IgD-negative memory B cell (primary cell): ENCODE data around the gene GAS2L2. TPM values are rescaled to one million over a fixed set of nuclear protein-coding genes. Genes with fewer than 3 reads are reported as not detected.

Source experiments
- H3K27ac Mint-ChIP-seq, 3 donors: one replicate each; pipeline ENCODE4 v1.8.0; 2020 to 2022; ENCODE audit warnings: mild to moderate bottlenecking in 3 of 3, mixed read lengths in 3 of 3, moderate library complexity in 1 of 3
- H3K27me3 Mint-ChIP-seq: one replicate; pipeline ENCODE4 v1.8.0; 2021; ENCODE audit warnings: mixed read lengths
- H3K36me3 Mint-ChIP-seq: one replicate; pipeline ENCODE4 v1.8.0; 2020; ENCODE audit warnings: mild to moderate bottlenecking, mixed read lengths
- H3K4me1 Mint-ChIP-seq, 3 donors: one replicate each; pipeline ENCODE4 v1.8.0; 2020 to 2022; ENCODE audit warnings: mixed read lengths in 3 of 3, mild to moderate bottlenecking in 1 of 3
- H3K4me3 Mint-ChIP-seq, 4 donors: one replicate each; pipeline ENCODE4 v1.8.0; 2020 to 2022; ENCODE audit warnings: mild to moderate bottlenecking in 4 of 4, mixed read lengths in 4 of 4, moderate library complexity in 3 of 4
- H3K9me3 Mint-ChIP-seq, 3 donors: one replicate each; pipeline ENCODE4 v1.8.0; 2020 to 2021; ENCODE audit warnings: mixed read lengths in 3 of 3, mild to moderate bottlenecking in 1 of 3
- polyA plus RNA-seq: library from polyadenylated mRNA; unstranded; fragments of 300-500 nt; fragmentation: Illumina TruSeq; gene quantifications from one replicate; pipeline ENCODE4 v1.2.3, GENCODE V29; 2021

Gene GAS2L2
- polyA plus RNA-seq, 1 donor from 2014 or later: not detected

DNA sequence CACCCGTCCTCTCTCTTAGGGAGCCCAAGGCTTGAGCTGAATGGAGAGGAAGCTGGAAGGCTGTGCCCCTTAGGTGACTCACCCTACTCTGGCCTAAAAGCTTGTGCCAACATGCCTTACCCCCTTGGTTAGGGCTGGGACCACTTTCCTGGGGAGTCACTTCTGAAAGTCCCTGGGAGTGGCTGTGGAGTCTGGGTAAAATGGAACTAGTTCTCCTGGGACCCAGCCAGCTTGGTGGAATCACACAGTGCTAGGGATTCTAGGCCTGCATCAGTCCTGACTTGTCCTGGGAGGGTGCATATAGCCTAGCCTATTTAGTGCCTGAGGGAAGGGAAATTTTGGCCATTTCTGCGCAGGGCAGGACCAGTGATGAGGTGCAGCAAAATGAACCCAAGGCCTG lies 31.9 kb upstream of the GAS2L2 start:
- H3K4me1 Mint-ChIP-seq: no peaks in the 10 kb centered on the region
- no peak overlapping the region for H3K27ac Mint-ChIP-seq
- H3K4me3 Mint-ChIP-seq: no peak overlapping the region
- no peaks in the 10 kb centered on the region for H3K36me3 Mint-ChIP-seq
- H3K9me3 Mint-ChIP-seq: no peaks in the 10 kb centered on the region
- H3K27me3 Mint-ChIP-seq: peaks cover 2% of the 10 kb centered on the region

DNA sequence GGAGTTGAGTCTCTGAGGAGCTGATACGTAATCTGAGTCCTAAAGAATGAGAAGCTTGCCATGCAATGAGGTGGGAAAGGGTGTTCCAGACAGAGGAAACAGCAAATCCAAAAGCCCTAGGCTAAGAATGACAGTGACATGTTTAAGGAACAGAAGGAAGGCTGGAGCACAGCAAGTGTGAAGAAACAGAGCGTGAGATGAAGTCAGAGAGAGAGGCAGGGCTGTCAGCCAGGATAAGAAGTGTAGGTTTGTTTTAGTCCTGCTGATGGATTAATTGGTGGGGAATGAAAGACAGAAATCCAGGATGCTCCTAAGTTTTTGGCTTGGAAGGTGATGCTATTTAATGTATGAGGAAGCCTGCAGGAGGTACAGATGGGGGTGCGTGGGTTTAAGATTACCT lies 27.9 kb upstream of the GAS2L2 start:
- Mint-ChIP-seq H3K4me3 (peak overlapping the region in 1 of 4 donors; percentile 69), H3K9me3 (no peaks in the 10 kb centered on the region), H3K27ac (no peak overlapping the region), H3K27me3 (peaks cover 7% of the 10 kb centered on the region), H3K36me3 (no peaks in the 10 kb centered on the region), H3K4me1 (no peaks in the 10 kb centered on the region)

DNA sequence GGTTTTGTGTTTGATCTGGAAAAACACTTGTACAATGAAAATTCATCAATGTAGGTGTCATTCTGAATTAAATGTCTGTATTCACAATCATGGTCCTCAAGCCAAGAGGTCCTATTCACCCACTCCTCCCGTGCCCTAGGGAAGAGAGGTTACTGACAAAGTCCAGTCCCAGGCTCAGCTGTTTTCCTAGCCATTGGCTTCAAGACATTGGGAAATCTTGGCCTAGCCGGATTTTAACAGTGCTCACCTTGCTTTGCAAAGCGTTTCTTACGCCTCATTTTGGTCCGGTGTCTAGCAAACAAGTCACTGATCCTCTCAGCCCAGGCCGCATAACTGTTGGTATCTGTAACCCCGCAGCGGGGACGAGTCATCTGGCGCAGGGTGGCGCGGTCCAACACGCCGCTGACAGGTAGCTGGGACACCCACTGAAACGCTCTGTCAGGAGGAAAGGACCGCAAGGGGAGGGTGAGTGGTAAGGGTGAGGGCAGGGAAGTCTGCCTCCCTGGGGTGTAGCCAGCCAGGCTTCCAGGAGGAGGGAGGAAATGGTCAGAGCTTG lies 25.7 kb upstream of the GAS2L2 start:
- Mint-ChIP-seq H3K36me3 (no peaks in the 10 kb centered on the region), H3K4me1 (peaks cover 0 to 1% (median 0%) of the 10 kb centered on the region in 3 donors), H3K4me3 (no peak overlapping the region), H3K27me3 (peaks cover 10% of the 10 kb centered on the region), H3K9me3 (no peaks in the 10 kb centered on the region), H3K27ac (no peak overlapping the region)

DNA sequence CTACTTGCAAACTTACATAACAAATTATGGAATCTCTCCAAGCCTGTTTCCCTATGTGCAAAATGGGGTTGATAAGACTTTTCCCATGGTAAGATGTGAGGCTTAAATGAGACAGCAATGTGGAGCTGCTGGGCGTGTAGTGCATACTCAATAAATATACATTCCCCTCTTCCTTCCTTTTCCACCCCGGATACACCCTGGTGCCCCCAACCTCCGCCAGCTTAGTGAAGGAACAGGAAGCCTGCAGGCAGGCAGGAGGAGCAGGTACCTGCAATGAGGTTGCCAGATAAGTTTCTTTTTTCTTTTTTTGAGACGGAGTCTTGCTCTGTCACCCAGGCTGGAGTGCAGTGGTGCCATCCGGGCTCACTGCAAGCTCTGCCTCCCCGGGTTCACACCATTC lies 22.5 kb upstream of the GAS2L2 start:
- Mint-ChIP-seq H3K9me3 (no peaks in the 10 kb centered on the region), H3K36me3 (no peaks in the 10 kb centered on the region), H3K4me1 (peaks cover 0 to 2% (median 0%) of the 10 kb centered on the region in 3 donors), H3K27ac (peak overlapping the region in 1 of 3 donors; percentile 59), H3K4me3 (no peak overlapping the region), H3K27me3 (peaks cover 9% of the 10 kb centered on the region)

DNA sequence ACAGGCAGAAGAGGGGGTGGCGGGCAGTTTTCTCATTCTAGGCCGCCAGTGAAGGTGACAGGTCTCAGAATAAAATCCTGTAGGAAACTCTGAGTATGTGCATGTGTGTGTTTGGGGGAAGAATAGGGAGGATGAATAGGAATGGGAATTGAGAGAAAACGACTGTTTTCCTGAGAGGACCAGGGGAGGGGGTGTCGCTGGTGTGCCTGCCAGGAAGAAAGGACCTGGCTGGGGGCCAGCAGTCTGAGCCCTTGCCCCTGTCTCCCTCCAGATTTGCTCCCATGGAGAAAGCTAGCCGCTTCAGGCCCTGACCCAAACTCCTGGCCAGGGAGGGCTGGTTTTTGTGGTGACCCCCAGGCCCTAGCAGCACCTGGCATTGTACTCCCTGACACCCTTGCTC lies 22.0 kb upstream of the GAS2L2 start:
- Mint-ChIP-seq H3K27ac (no peak overlapping the region), H3K4me1 (peaks cover 0 to 2% (median 0%) of the 10 kb centered on the region in 3 donors), H3K9me3 (no peaks in the 10 kb centered on the region), H3K4me3 (no peak overlapping the region), H3K27me3 (peaks cover 9% of the 10 kb centered on the region), H3K36me3 (no peaks in the 10 kb centered on the region)

DNA sequence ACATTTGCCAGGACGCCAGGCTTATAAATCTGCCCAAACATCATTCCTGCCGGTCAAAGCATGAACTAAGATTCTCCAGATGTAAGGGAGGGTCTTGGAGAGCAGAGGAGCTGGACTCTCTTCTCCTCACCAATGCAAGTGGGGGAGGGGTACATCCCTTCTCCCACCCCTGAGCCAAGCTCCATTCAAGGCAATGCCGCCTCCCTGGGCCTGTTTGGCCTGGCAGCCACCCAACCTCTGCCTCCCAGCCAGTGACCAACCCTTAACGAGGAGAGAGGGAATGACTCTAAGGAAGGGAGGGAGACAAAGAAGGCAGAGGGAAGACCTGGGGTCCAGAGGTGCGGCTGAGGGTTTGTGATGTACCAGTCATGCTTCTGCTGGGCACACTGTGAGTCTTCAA lies 21.5 kb upstream of the GAS2L2 start:
- Mint-ChIP-seq H3K27me3 (peaks cover 9% of the 10 kb centered on the region), H3K9me3 (no peaks in the 10 kb centered on the region), H3K36me3 (no peaks in the 10 kb centered on the region), H3K27ac (no peak overlapping the region), H3K4me1 (peaks cover 0 to 2% (median 0%) of the 10 kb centered on the region in 3 donors), H3K4me3 (no peak overlapping the region)

DNA sequence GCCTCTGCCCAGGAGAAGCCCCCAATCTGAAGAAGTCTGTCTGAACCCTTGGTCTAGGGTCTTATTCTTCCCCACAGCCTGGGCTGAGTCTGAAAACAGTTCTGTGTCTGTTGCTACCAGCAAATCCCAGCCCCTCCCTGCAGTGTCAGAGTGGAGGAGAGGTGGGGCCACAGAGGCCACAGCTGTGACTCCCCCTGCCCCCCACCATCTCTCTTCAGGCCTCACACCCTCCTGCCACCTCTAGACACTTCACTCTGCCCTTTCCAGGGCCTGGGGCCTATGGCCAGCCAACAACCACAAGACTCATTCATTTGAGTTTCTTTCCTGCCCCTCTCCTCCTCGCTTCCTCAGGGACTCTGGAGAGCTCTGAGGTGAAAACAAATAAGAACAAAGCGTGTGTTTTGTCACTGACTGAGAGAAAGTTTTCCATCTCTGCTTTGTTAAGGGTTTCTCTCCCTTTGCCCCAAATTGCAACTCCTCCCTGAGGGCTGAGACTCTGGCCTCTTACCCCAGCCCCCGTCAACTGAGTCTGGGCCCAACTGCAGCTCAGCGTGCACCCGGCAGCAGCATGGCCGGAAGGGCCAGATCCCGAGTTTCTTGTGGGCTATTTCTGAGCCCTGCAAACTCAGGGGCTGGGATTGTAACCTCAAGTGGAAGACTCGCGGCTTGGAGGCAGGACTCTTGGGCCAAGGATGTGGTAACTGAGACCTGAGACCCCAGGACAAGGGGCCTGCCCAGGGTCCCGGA lies 20.8 kb upstream of the GAS2L2 start:
- H3K27ac Mint-ChIP-seq: peak overlapping the region in 1 of 3 donors; percentile 17
- peaks cover 11% of the 10 kb centered on the region for H3K27me3 Mint-ChIP-seq
- H3K4me1 Mint-ChIP-seq: peaks cover 0 to 2% (median 0%) of the 10 kb centered on the region in 3 donors
- no peaks in the 10 kb centered on the region for H3K36me3 Mint-ChIP-seq
- no peak overlapping the region for H3K4me3 Mint-ChIP-seq
- no peaks in the 10 kb centered on the region for H3K9me3 Mint-ChIP-seq

DNA sequence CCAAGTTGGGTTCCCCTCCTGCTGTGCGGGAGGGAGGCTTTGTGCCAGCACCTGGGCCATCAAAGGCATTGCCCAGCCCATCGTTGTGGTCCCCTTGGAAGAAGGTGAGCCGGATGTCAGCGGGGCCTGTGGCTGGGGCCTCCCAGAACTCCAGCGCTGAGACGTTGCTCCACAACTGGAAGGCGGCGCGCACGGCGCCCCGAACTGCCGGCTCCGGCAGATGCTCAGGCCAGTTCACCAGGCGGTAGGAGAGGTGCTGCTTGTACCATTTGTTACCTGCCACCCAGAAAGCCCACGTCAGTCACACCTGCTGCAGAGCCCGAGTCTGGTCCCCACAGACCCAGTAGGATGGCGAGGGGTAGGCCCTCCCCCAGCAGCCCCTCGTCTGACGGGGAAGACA lies 20.1 kb upstream of the GAS2L2 start:
- H3K4me3 Mint-ChIP-seq: no peak overlapping the region
- H3K9me3 Mint-ChIP-seq: no peaks in the 10 kb centered on the region
- no peaks in the 10 kb centered on the region for H3K36me3 Mint-ChIP-seq
- peaks cover 0 to 2% (median 0%) of the 10 kb centered on the region in 3 donors for H3K4me1 Mint-ChIP-seq
- peaks cover 10% of the 10 kb centered on the region for H3K27me3 Mint-ChIP-seq
- no peak overlapping the region for H3K27ac Mint-ChIP-seq

DNA sequence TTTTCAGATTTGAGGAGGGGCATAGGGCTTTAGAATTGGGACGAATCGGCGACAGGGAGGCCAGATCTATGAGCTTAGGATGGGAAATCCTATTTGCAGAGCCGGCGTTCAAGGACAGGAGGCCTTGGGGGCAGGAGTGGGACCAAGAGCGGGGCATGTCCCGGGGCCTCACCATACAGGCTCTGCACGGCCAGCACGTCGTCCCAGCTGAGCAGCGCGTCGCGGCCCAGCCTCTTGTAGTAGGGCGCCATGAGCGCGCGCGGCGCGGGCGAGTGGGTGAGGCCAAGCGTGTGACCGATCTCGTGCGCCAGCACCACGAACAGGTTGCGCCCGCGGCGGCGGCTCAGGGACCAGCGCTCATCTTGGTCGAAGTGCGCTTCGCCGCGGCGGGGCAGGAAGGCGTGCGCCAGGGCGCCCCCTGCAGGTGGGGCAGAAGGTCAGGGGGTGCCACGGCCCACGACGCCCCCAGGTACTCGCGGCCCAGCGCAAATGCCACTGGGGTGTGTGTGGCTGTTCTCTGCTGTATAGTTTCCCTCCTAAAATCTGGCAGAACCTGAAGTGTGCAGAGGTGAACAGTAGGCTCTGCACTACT lies 17.0 kb upstream of the GAS2L2 start:
- H3K9me3 Mint-ChIP-seq: no peaks in the 10 kb centered on the region
- peaks cover under 1 to 6% (median 2%) of the 10 kb centered on the region in 3 donors for H3K4me1 Mint-ChIP-seq
- no peaks in the 10 kb centered on the region for H3K36me3 Mint-ChIP-seq
- H3K27ac Mint-ChIP-seq: no peak overlapping the region
- no peak overlapping the region for H3K4me3 Mint-ChIP-seq
- peaks cover 6% of the 10 kb centered on the region for H3K27me3 Mint-ChIP-seq

DNA sequence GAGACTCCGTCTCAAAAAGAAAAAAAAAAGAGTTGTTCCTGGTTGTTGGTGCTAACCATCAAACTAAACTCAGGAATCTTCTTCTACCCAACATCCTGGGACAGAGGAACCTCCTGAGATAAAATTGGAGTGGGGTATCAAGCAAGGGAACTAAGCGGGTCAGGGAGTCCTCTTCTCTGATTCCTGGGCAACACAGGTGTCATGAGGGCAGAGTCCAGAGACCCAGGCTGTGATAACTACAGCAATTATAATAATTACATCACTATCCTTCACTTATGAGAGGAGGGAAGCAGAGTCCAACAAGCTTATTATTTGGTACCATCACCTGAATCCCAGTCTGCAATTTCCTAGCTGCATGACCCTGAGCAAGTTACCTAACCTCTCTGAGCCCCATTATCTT lies 15.8 kb upstream of the GAS2L2 start:
- peak overlapping the region in 1 of 3 donors; percentile 53 for H3K27ac Mint-ChIP-seq
- peaks cover 1 to 6% (median 6%) of the 10 kb centered on the region in 3 donors for H3K4me1 Mint-ChIP-seq
- H3K36me3 Mint-ChIP-seq: no peaks in the 10 kb centered on the region
- peaks cover 4% of the 10 kb centered on the region for H3K27me3 Mint-ChIP-seq
- H3K4me3 Mint-ChIP-seq: no peak overlapping the region
- no peaks in the 10 kb centered on the region for H3K9me3 Mint-ChIP-seq

DNA sequence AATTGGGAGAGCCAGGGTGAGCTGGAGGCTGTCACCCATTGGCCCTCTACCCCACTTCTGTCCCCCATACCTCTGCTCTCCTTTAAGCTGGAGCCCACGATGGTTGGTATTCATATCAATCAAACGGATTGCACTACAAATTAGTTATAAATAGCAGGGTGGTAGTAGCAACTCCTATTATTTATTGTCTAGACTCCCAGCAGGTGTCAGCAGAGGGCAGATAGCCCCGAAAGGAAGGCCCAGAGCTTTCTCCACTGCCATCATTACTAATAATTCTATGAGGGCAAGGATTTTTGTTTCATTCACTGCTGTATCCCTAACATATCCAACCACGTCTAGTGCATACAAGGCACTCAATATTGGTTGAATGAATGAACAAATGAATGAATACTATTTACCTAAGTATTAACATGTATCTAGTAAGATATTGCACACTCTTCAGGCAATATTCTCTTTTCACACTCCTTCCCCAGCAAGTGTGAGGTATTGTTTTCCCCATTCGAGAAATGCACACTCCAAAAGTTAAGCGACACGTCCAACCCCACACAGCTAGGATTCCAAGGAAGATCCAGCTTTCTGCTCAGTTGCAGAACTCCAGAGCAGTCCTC lies 14.0 kb upstream of the GAS2L2 start:
- Mint-ChIP-seq H3K4me1 (peaks cover 0 to 6% (median 6%) of the 10 kb centered on the region in 3 donors), H3K4me3 (peak overlapping the region in 1 of 4 donors; percentile 54), H3K27ac (peak overlapping the region in 1 of 3 donors; percentile 67), H3K36me3 (no peaks in the 10 kb centered on the region), H3K9me3 (no peaks in the 10 kb centered on the region), H3K27me3 (peaks cover 2% of the 10 kb centered on the region)

DNA sequence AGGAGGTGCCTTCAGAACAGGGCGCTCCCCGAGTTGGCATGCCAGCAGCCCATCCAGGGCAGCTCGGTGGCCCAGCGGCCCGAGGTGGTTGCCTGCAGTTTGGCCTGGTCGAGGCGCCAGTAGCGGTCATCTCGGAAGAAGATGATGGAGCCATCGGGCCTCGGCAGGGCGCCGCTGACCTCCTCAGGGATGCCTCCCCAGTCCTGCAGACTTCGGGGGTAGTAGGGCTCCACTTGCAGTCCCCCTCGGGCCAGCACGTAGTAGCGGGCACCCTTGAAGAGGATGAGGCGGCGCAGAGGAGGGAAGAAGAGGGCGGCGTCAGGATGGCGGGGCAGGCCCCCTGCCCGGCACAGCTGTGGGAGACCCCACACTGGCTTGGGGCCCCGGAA lies 13.4 kb upstream of the GAS2L2 start:
- no peaks in the 10 kb centered on the region for H3K9me3 Mint-ChIP-seq
- peaks cover 2% of the 10 kb centered on the region for H3K27me3 Mint-ChIP-seq
- peak overlapping the region in 1 of 4 donors; percentile 54 for H3K4me3 Mint-ChIP-seq
- H3K36me3 Mint-ChIP-seq: no peaks in the 10 kb centered on the region
- H3K4me1 Mint-ChIP-seq: peaks cover 0 to 6% (median 6%) of the 10 kb centered on the region in 3 donors
- peak overlapping the region in 1 of 3 donors; percentile 67 for H3K27ac Mint-ChIP-seq

DNA sequence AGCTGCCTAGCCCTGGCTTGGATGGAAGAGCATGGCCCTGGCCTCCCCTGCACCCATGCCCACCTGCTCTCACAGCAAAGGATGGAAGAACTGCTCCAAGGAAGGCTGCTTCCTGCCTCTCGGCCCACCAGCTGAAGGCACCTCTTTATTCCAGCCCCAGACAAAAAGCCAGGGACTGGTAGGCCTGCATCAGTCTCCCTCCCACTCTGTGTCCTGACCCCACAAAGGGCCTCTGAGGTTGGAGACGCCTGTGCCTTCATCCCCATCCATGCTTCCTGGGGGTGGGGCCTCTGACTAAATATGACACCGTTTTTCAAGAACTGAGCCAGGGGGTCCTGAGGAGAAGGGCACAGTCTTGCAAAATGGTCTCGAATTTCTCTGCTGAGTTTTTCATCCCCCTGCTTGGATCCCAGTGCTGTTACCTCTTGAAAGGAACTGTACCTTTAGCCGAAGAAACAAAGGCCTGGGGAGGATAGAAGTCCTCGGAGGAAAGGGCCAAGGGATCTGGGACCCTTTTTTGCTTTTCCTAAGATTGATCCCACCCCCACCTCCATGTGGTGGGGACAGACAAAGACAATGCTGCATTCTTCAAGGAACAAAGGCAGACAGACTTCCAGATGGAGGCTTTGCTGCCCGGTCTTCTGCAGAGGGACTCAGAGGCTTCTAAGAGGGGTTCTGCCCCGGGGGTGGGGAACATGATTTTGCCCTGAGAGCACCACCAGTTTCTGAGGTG lies 12.9 kb upstream of the GAS2L2 start:
- H3K27me3 Mint-ChIP-seq: peaks cover 2% of the 10 kb centered on the region
- no peaks in the 10 kb centered on the region for H3K9me3 Mint-ChIP-seq
- H3K36me3 Mint-ChIP-seq: no peaks in the 10 kb centered on the region
- H3K4me3 Mint-ChIP-seq: peak overlapping the region in 1 of 4 donors; percentile 84
- H3K4me1 Mint-ChIP-seq: peaks cover 0 to 6% (median 6%) of the 10 kb centered on the region in 3 donors
- no peak overlapping the region for H3K27ac Mint-ChIP-seq

DNA sequence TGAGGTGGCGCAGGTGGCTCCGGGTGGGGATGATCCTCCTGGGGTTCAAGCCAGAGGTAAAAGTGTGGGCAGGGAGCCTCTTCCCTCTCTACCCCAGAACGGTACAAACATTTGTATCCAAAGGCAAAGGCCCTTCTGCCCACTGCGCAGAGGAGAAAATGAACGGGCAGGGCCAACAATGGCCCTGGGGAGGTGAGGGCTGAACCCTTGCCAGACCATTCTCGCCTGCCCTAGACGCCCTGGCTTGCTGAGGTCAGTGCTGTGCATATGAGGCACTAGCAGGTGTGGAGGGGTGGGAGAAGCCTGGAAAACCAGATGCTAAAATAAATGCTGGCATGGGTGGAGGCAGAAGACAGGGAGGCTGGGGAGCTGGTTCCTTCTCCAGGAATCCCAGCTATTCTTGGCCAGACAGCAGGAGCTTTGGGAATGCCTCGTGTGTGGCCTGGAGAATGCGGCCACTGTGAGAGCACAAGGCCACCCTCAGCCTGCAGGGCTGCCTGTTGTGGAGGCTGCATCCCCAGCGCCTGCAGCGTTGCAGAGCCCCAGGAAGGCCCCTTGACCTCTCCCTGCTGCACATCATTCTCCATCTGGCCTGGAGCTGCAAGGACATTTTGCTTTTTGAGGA lies 12.2 kb upstream of the GAS2L2 start:
- Mint-ChIP-seq H3K4me3 (peak overlapping the region; percentile 82 to 99 (median 90)), H3K36me3 (no peaks in the 10 kb centered on the region), H3K27ac (peak overlapping the region in 1 of 3 donors; percentile 95), H3K9me3 (no peaks in the 10 kb centered on the region), H3K4me1 (peaks cover 0 to 6% (median 6%) of the 10 kb centered on the region in 3 donors), H3K27me3 (peaks cover 2% of the 10 kb centered on the region)
